ENCODE measurements around the gene FUBP3.

- TF ChIP-seq TAF1 (IDR thresholded peaks at IDR 0.05; ENCODE audit: borderline replicate concordance, low read depth, low read length) (no peak), TCF12 (IDR thresholded peaks at IDR 0.05) (no peak), EP300 (IDR thresholded peaks at IDR 0.05; ENCODE audit: borderline replicate concordance in 1 of 2, low read depth in 1 of 2, low read length in 1 of 2) (no peak), POLR2AphosphoS5 (IDR thresholded peaks at IDR 0.05; ENCODE audit: low read depth, low read length) (no peak), CTCF (IDR thresholded peaks at IDR 0.05) (no peak), EZH2phosphoT487 (IDR thresholded peaks at IDR 0.05; ENCODE audit: borderline replicate concordance, low read depth) (no peak), JUND (IDR thresholded peaks at IDR 0.05) (no peak), SMC3 (IDR thresholded peaks at IDR 0.05; ENCODE audit: low read depth, low read length) (no peak), MAX (IDR thresholded peaks at IDR 0.05; ENCODE audit: low read depth) (no peak), IRF3 (IDR thresholded peaks at IDR 0.05; ENCODE audit: low read depth, low read length) (no peak)
Observed at GRCh38 chr9:130633336-130634190, 54.2 kb downstream of the FUBP3 start.
